Measurements from ENCODE around the gene GNAQ. TPM values are rescaled to one million over a fixed set of nuclear protein-coding genes. Genes with fewer than 3 reads are reported as not detected.
A peak's percentile ranks its signal among the peaks of the same experiment; 100 is the strongest.

The GNAQ gene
- total RNA-seq, 1 experiment from 2014 or later: 55.5 TPM

DNA sequence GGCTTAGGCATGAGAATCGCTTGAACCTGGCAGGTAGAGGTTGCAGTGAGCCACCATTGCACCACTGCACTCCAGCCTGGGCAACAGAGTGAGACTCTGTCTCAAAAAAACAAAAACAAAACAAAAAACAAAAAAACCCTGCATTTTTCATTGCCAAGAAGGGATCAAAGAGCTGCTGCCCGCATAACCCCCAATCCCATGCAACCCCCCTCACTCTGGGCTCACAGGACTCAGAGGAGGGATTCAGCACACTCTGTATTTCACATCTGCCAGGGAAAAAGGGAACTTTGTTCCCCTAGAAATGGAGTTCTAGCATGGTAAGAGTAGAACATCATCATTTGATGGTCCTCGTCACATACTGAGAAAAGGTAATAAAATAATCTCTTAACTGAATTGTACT, 229.5 kb downstream of the GNAQ start (continued):
- TF ChIP-seq, protein P1, sequence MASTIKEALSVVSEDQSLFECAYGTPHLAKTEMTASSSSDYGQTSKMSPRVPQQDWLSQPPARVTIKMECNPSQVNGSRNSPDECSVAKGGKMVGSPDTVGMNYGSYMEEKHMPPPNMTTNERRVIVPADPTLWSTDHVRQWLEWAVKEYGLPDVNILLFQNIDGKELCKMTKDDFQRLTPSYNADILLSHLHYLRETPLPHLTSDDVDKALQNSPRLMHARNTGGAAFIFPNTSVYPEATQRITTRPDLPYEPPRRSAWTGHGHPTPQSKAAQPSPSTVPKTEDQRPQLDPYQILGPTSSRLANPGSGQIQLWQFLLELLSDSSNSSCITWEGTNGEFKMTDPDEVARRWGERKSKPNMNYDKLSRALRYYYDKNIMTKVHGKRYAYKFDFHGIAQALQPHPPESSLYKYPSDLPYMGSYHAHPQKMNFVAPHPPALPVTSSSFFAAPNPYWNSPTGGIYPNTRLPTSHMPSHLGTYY (CRISPR knock-in tag; IDR thresholded peaks at IDR 0.05): no peak

DNA sequence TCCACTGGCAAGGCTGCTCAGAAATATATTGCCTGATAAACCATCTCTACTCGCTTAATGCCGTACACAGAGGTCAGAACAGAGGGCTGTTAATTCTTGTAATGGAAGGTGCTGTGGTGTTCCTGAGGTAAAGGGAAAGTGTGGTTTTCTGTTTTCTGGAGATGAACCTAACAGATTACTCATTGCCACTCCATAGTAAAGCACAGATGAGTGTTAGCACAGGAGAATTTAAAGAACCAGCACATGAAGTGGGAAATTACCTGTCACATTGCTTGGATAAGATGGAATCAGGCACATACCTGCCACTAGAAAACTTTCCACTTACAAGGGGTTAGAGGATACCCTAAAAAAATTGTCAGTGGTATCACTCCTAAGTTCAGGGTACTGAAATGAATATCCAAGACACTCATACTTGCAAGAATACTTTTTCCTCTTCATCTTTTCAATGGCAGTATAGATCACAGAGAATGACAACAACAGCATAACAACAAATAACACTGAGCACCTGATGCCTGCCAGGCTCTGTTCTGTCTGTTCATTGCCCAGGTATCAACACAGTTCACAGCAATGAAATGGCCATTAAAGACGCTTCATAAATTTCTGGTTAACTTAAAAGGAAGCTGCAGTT, 230.6 kb downstream of the GNAQ start:
- H3K9me3 Mint-ChIP-seq: no peaks in the 10 kb centered on the region
- no peak overlapping the region for H3K4me3 Mint-ChIP-seq
- no peaks in the 10 kb centered on the region for H3K27me3 Mint-ChIP-seq (ENCODE audit: low read depth)
- TF ChIP-seq, protein P2, sequence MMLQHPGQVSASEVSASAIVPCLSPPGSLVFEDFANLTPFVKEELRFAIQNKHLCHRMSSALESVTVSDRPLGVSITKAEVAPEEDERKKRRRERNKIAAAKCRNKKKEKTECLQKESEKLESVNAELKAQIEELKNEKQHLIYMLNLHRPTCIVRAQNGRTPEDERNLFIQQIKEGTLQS (CRISPR knock-in tag; conservative IDR thresholded peaks at IDR 0.05): no peak
- TF ChIP-seq, protein P3, sequence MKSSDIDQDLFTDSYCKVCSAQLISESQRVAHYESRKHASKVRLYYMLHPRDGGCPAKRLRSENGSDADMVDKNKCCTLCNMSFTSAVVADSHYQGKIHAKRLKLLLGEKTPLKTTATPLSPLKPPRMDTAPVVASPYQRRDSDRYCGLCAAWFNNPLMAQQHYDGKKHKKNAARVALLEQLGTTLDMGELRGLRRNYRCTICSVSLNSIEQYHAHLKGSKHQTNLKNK (CRISPR knock-in tag; IDR thresholded peaks at IDR 0.05): no peak
- TF ChIP-seq, protein P4, sequence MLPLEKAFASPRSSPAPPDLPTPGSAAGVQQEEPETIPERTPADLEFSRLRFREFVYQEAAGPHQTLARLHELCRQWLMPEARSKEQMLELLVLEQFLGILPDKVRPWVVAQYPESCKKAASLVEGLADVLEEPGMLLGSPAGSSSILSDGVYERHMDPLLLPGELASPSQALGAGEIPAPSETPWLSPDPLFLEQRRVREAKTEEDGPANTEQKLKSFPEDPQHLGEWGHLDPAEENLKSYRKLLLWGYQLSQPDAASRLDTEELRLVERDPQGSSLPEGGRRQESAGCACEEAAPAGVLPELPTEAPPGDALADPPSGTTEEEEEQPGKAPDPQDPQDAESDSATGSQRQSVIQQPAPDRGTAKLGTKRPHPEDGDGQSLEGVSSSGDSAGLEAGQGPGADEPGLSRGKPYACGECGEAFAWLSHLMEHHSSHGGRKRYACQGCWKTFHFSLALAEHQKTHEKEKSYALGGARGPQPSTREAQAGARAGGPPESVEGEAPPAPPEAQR (CRISPR knock-in tag; IDR thresholded peaks at IDR 0.05): no peak
- TF ChIP-seq, protein P5, sequence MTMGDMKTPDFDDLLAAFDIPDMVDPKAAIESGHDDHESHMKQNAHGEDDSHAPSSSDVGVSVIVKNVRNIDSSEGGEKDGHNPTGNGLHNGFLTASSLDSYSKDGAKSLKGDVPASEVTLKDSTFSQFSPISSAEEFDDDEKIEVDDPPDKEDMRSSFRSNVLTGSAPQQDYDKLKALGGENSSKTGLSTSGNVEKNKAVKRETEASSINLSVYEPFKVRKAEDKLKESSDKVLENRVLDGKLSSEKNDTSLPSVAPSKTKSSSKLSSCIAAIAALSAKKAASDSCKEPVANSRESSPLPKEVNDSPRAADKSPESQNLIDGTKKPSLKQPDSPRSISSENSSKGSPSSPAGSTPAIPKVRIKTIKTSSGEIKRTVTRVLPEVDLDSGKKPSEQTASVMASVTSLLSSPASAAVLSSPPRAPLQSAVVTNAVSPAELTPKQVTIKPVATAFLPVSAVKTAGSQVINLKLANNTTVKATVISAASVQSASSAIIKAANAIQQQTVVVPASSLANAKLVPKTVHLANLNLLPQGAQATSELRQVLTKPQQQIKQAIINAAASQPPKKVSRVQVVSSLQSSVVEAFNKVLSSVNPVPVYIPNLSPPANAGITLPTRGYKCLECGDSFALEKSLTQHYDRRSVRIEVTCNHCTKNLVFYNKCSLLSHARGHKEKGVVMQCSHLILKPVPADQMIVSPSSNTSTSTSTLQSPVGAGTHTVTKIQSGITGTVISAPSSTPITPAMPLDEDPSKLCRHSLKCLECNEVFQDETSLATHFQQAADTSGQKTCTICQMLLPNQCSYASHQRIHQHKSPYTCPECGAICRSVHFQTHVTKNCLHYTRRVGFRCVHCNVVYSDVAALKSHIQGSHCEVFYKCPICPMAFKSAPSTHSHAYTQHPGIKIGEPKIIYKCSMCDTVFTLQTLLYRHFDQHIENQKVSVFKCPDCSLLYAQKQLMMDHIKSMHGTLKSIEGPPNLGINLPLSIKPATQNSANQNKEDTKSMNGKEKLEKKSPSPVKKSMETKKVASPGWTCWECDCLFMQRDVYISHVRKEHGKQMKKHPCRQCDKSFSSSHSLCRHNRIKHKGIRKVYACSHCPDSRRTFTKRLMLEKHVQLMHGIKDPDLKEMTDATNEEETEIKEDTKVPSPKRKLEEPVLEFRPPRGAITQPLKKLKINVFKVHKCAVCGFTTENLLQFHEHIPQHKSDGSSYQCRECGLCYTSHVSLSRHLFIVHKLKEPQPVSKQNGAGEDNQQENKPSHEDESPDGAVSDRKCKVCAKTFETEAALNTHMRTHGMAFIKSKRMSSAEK (CRISPR knock-in tag; IDR thresholded peaks at IDR 0.05; ENCODE audit: borderline replicate concordance): no peak
- TF ChIP-seq SP1 (CRISPR knock-in tag; conservative IDR thresholded peaks at IDR 0.05): no peak
- TF ChIP-seq, protein P6, sequence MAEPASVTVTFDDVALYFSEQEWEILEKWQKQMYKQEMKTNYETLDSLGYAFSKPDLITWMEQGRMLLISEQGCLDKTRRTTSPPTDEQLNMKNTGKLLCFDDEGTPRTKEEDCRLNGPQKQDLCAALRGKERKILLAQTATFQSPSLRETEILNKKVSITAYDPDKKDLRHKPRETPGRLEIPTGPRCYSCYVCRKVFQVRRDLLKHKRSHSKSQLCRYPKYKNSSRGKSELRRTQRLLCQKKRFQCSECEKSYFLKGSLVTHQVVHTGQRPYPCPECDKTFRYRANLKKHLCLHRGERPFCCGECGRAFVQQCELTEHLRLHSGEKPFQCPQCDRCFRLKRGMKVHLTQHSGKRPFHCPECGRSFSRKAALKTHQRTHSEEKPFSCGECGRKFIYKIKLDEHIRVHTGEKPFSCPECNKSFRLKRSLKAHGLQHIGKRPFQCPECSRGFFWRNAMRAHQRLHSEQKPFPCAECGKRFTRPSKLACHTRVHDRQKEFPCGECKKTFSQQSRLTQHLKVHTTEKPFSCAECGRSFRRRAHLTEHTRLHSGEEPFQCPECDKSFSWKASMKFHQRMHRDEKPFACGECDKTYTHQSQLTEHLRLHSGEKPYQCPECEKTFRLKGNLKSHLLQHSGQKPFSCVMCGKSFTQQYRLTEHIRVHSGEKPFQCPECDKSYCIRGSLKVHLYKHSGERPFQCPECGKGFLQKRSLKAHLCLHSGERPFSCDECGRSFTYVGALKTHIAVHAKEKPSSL (CRISPR knock-in tag; conservative IDR thresholded peaks at IDR 0.05): no peak
- TF ChIP-seq GABPB1 (CRISPR knock-in tag; IDR thresholded peaks at IDR 0.05): no peak
- no peak for TF ChIP-seq SMAD3 (CRISPR knock-in tag; IDR thresholded peaks at IDR 0.05; ENCODE audit: borderline replicate concordance)
- TF ChIP-seq, protein P7, sequence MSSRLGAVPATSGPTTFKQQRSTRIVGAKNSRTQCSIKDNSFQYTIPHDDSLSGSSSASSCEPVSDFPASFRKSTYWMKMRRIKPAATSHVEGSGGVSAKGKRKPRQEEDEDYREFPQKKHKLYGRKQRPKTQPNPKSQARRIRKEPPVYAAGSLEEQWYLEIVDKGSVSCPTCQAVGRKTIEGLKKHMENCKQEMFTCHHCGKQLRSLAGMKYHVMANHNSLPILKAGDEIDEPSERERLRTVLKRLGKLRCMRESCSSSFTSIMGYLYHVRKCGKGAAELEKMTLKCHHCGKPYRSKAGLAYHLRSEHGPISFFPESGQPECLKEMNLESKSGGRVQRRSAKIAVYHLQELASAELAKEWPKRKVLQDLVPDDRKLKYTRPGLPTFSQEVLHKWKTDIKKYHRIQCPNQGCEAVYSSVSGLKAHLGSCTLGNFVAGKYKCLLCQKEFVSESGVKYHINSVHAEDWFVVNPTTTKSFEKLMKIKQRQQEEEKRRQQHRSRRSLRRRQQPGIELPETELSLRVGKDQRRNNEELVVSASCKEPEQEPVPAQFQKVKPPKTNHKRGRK (CRISPR knock-in tag; IDR thresholded peaks at IDR 0.05; ENCODE audit: borderline replicate concordance): no peak
- TF ChIP-seq ZNF138 (CRISPR knock-in tag; conservative IDR thresholded peaks at IDR 0.05): no peak
- H3K36me3 Mint-ChIP-seq: no peaks in the 10 kb centered on the region
- DNase-seq (ENCODE audit: low spot score): no peak
- no peak for ATAC-seq
- peak overlapping the region; percentile 24 for H3K27ac Mint-ChIP-seq
- peaks cover 21% of the 10 kb centered on the region for H3K4me1 Mint-ChIP-seq
- ChIA-PET CTCF (interaction anchor here (1.6 kb wide), 1 partner anchor 176 kb away, joined by 4 read pairs; no protein-coding TSS in a partner anchor), POLR2A (no interaction called here)

All from WTC11 (cell line).